ENCODE data around the gene NUTM2G.
"Not testable (repeated sequence)": the region's sequence is repeated elsewhere in the genome, so short reads cannot be mapped to it uniquely, and the experiment has no call there.

Gene NUTM2G

GRCh38 chr9:96908479-96908878 lies 20.2 kb upstream of the NUTM2G start:
- H3K9ac ChIP-seq (ENCODE audit: low read depth, low read length, poor library complexity); H3K9me3 ChIP-seq (replicated peaks in 1 of 2; ENCODE audit: control insufficient read depth in 2 of 2, insufficient read depth in 1 of 2, low read depth in 1 of 2, low read length in 2 of 2); H3K4me3 ChIP-seq (ENCODE audit: low read length in 2 of 2): not testable (repeated sequence)

GRCh38 chr9:96915539-96915938 lies 13.1 kb upstream of the NUTM2G start:
- H3K9ac ChIP-seq (ENCODE audit: low read depth, low read length, poor library complexity); H3K36me3 ChIP-seq (replicated peaks in 1 of 2; ENCODE audit: control insufficient read depth in 2 of 2, insufficient read depth in 2 of 2, low read length in 2 of 2): not testable (repeated sequence)

More at GRCh38 chr9:96908479-96908878, 20.2 kb upstream of the NUTM2G start:
- no CpG with 5 or more reads among the region's 3 CpGs for WGBS, 2 donors (ENCODE audit: extremely low coverage in 2 of 2, insufficient read length in 2 of 2, insufficient replicate concordance in 1 of 2)
- DNase-seq (ENCODE audit: low spot score); H2AFZ ChIP-seq (ENCODE audit: low read length); H3K4ac ChIP-seq (ENCODE audit: low read length); H3K18ac ChIP-seq (ENCODE audit: low read length); H2BK120ac ChIP-seq (ENCODE audit: low read depth, low read length); H2BK12ac ChIP-seq (ENCODE audit: low read length); H4K91ac ChIP-seq (ENCODE audit: low read depth, low read length, poor library complexity); H3K79me1 ChIP-seq (ENCODE audit: low read depth, low read length); H3K27me3 ChIP-seq (ENCODE audit: control insufficient read depth in 3 of 3, insufficient read depth in 3 of 3, low read depth in 1 of 3, low read length in 3 of 3); H2BK5ac ChIP-seq (ENCODE audit: low read length); H3K27ac ChIP-seq (replicated peaks; ENCODE audit: low read length); H3K4me2 ChIP-seq (ENCODE audit: insufficient read depth, low read length, poor library complexity, severe bottlenecking); H2BK15ac ChIP-seq (ENCODE audit: low read length); H3K36me3 ChIP-seq (replicated peaks in 1 of 2; ENCODE audit: control insufficient read depth in 2 of 2, insufficient read depth in 2 of 2, low read length in 2 of 2); H2AK5ac ChIP-seq (ENCODE audit: low read depth, low read length); H4K8ac ChIP-seq (ENCODE audit: low read depth, low read length); H3K23ac ChIP-seq (ENCODE audit: low read depth, low read length, poor library complexity); H3K4me1 ChIP-seq (ENCODE audit: control insufficient read depth in 2 of 2, insufficient read depth in 1 of 2, low read depth in 1 of 2, low read length in 2 of 2); H3K14ac ChIP-seq (ENCODE audit: low read length): not testable (repeated sequence)

GRCh38 chr9:96916531-96916930 lies 12.1 kb upstream of the NUTM2G start:
- not testable (repeated sequence) for H3K27ac ChIP-seq (replicated peaks; ENCODE audit: low read length); H4K8ac ChIP-seq (ENCODE audit: low read depth, low read length); H3K27me3 ChIP-seq (ENCODE audit: control insufficient read depth in 3 of 3, insufficient read depth in 3 of 3, low read depth in 1 of 3, low read length in 3 of 3); H3K18ac ChIP-seq (ENCODE audit: low read length); H3K36me3 ChIP-seq (replicated peaks in 1 of 2; ENCODE audit: control insufficient read depth in 2 of 2, insufficient read depth in 2 of 2, low read length in 2 of 2); H3K14ac ChIP-seq (ENCODE audit: low read length); H2BK15ac ChIP-seq (ENCODE audit: low read length); H3K4me3 ChIP-seq (ENCODE audit: low read length in 2 of 2); H3K4ac ChIP-seq (ENCODE audit: low read length); H2BK120ac ChIP-seq (ENCODE audit: low read depth, low read length); H2AK5ac ChIP-seq (ENCODE audit: low read depth, low read length); H3K9ac ChIP-seq (ENCODE audit: low read depth, low read length, poor library complexity); H3K79me1 ChIP-seq (ENCODE audit: low read depth, low read length); H4K91ac ChIP-seq (ENCODE audit: low read depth, low read length, poor library complexity); H3K4me1 ChIP-seq (ENCODE audit: control insufficient read depth in 2 of 2, insufficient read depth in 1 of 2, low read depth in 1 of 2, low read length in 2 of 2); DNase-seq (ENCODE audit: low spot score); H2BK5ac ChIP-seq (ENCODE audit: low read length); H3K9me3 ChIP-seq (replicated peaks in 1 of 2; ENCODE audit: control insufficient read depth in 2 of 2, insufficient read depth in 1 of 2, low read depth in 1 of 2, low read length in 2 of 2); H2BK12ac ChIP-seq (ENCODE audit: low read length); H3K4me2 ChIP-seq (ENCODE audit: insufficient read depth, low read length, poor library complexity, severe bottlenecking); H2AFZ ChIP-seq (ENCODE audit: low read length); H3K23ac ChIP-seq (ENCODE audit: low read depth, low read length, poor library complexity)
- WGBS, 2 donors (ENCODE audit: extremely low coverage in 2 of 2, insufficient read length in 2 of 2, insufficient replicate concordance in 1 of 2), result no CpG with 5 or more reads among the region's 6 CpGs

More at GRCh38 chr9:96915539-96915938, 13.1 kb upstream of the NUTM2G start:
- H2AK5ac ChIP-seq (ENCODE audit: low read depth, low read length); H3K4me1 ChIP-seq (ENCODE audit: control insufficient read depth in 2 of 2, insufficient read depth in 1 of 2, low read depth in 1 of 2, low read length in 2 of 2); H2BK15ac ChIP-seq (ENCODE audit: low read length); H4K91ac ChIP-seq (ENCODE audit: low read depth, low read length, poor library complexity); H3K27ac ChIP-seq (replicated peaks; ENCODE audit: low read length); H2BK12ac ChIP-seq (ENCODE audit: low read length); H3K23ac ChIP-seq (ENCODE audit: low read depth, low read length, poor library complexity); H2BK120ac ChIP-seq (ENCODE audit: low read depth, low read length); H3K14ac ChIP-seq (ENCODE audit: low read length); H2BK5ac ChIP-seq (ENCODE audit: low read length); H2AFZ ChIP-seq (ENCODE audit: low read length); H4K8ac ChIP-seq (ENCODE audit: low read depth, low read length); H3K18ac ChIP-seq (ENCODE audit: low read length); H3K9me3 ChIP-seq (replicated peaks in 1 of 2; ENCODE audit: control insufficient read depth in 2 of 2, insufficient read depth in 1 of 2, low read depth in 1 of 2, low read length in 2 of 2); DNase-seq (ENCODE audit: low spot score); H3K4ac ChIP-seq (ENCODE audit: low read length); H3K27me3 ChIP-seq (ENCODE audit: control insufficient read depth in 3 of 3, insufficient read depth in 3 of 3, low read depth in 1 of 3, low read length in 3 of 3); H3K4me2 ChIP-seq (ENCODE audit: insufficient read depth, low read length, poor library complexity, severe bottlenecking); H3K79me1 ChIP-seq (ENCODE audit: low read depth, low read length); H3K4me3 ChIP-seq (ENCODE audit: low read length in 2 of 2): not testable (repeated sequence)
- no CpG with 5 or more reads among the region's 2 CpGs for WGBS, 2 donors (ENCODE audit: extremely low coverage in 2 of 2, insufficient read length in 2 of 2, insufficient replicate concordance in 1 of 2)

- H3K9ac ChIP-seq (ENCODE audit: low read depth, low read length, poor library complexity); H3K23ac ChIP-seq (ENCODE audit: low read depth, low read length, poor library complexity); H2BK12ac ChIP-seq (ENCODE audit: low read length); H2BK120ac ChIP-seq (ENCODE audit: low read depth, low read length); H2BK15ac ChIP-seq (ENCODE audit: low read length); H3K36me3 ChIP-seq (replicated peaks in 1 of 2; ENCODE audit: control insufficient read depth in 2 of 2, insufficient read depth in 2 of 2, low read length in 2 of 2); H3K27ac ChIP-seq (replicated peaks; ENCODE audit: low read length); H3K9me3 ChIP-seq (replicated peaks in 1 of 2; ENCODE audit: control insufficient read depth in 2 of 2, insufficient read depth in 1 of 2, low read depth in 1 of 2, low read length in 2 of 2); H3K79me1 ChIP-seq (ENCODE audit: low read depth, low read length); H3K27me3 ChIP-seq (ENCODE audit: control insufficient read depth in 3 of 3, insufficient read depth in 3 of 3, low read depth in 1 of 3, low read length in 3 of 3); H3K4ac ChIP-seq (ENCODE audit: low read length); H2BK5ac ChIP-seq (ENCODE audit: low read length); H3K4me2 ChIP-seq (ENCODE audit: insufficient read depth, low read length, poor library complexity, severe bottlenecking); H3K14ac ChIP-seq (ENCODE audit: low read length); DNase-seq (ENCODE audit: low spot score); H3K18ac ChIP-seq (ENCODE audit: low read length); H4K8ac ChIP-seq (ENCODE audit: low read depth, low read length); H4K91ac ChIP-seq (ENCODE audit: low read depth, low read length, poor library complexity); H3K4me1 ChIP-seq (ENCODE audit: control insufficient read depth in 2 of 2, insufficient read depth in 1 of 2, low read depth in 1 of 2, low read length in 2 of 2); H2AFZ ChIP-seq (ENCODE audit: low read length); H3K4me3 ChIP-seq (ENCODE audit: low read length in 2 of 2); H2AK5ac ChIP-seq (ENCODE audit: low read depth, low read length): not testable (repeated sequence)
- WGBS, 2 donors (ENCODE audit: extremely low coverage in 2 of 2, insufficient read length in 2 of 2, insufficient replicate concordance in 1 of 2), result no CpG with 5 or more reads among the region's 6 CpGs
Measured at GRCh38 chr9:96918550-96918949, 10.1 kb upstream of the NUTM2G start.
